GM23248 (cell line): Measurements from ENCODE around the gene CREB3L2.
"Not testable (repeated sequence)": the region's sequence is repeated elsewhere in the genome, so short reads cannot be mapped to it uniquely, and the experiment has no call there.

Experiments used
- EZH2 ChIP-seq: fragments of 200-600 bp; sonication (generic); IDR thresholded peaks from 2 replicates; pipeline ENCODE4 v1.6.1; 2018; ENCODE audit warnings: antibody characterized with exemption, mild to moderate bottlenecking; ENCODE audit not compliant: insufficient read depth, poor library complexity, severe bottlenecking
- EZH2phosphoT487 ChIP-seq: fragments of 200-600 bp; sonication (generic); IDR thresholded peaks from 2 replicates; pipeline ENCODE4 v1.6.1; 2018; ENCODE audit warnings: antibody characterized with exemption, moderate library complexity, mild to moderate bottlenecking, low read depth; ENCODE audit not compliant: insufficient read depth

DNA sequence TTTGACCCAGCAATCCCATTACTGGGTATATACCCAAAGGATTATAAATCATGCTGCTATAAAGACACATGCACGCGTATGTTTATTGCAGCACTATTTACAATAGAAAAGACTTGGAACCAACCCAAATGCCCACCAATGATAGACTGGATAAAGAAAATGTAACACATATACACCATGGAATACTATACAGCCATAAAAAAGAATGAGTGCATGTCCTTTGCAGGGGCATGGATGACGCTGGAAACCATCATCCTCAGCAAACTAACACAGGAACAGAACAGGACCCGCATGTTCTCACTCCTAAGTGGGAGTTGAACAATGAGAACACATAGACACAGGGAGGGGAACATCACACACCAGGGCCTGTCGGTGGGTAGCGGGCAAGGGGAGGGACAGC lies 75.7 kb downstream of the CREB3L2 start:
- TF ChIP-seq EZH2, EZH2phosphoT487: not testable (repeated sequence)
